ENCODE data around the gene PDS5B. TPM values are rescaled to one million over a fixed set of nuclear protein-coding genes. Genes with fewer than 3 reads are reported as not detected.

Gene PDS5B
- total RNA-seq, 2 donors from 2014 or later, result 44.0 to 47.1 TPM

- DNase-seq (ENCODE audit: low spot score), result no peak
- Histone ChIP-seq H3K4me1 (ENCODE audit: control insufficient read depth in 1 of 2, low read depth in 2 of 2) (peaks cover under 1 to 12% of the 10 kb centered on the region in 2 donors), H3K36me3 (no peaks in the 10 kb centered on the region), H3K27ac (no peak overlapping the region), H3K9me3 (no peaks in the 10 kb centered on the region), H3K4me3 (no peak overlapping the region), H3K27me3 (replicated peaks; ENCODE audit: insufficient read depth) (no peaks in the 10 kb centered on the region)
- ATAC-seq (ENCODE audit: insufficient number of reproducible peaks, low FRiP score, low read depth), result no peak
- TF ChIP-seq CTCF (IDR thresholded peaks at IDR 0.05), result no peak
Measured at GRCh38 chr13:32642858-32643257, 56.6 kb downstream of the PDS5B start.

- H3K36me3 ChIP-seq, result no peaks in the 10 kb centered on the region
Measured at GRCh38 chr13:32645854-32646253, 59.6 kb downstream of the PDS5B start.

GRCh38 chr13:32647926-32648325 lies 61.7 kb downstream of the PDS5B start:
- Histone ChIP-seq H3K27ac (no peak overlapping the region), H3K4me3 (no peak overlapping the region), H3K27me3 (replicated peaks; ENCODE audit: insufficient read depth) (no peaks in the 10 kb centered on the region), H3K9me3 (no peaks in the 10 kb centered on the region), H3K36me3 (no peaks in the 10 kb centered on the region), H3K4me1 (ENCODE audit: control insufficient read depth in 1 of 2, low read depth in 2 of 2) (peaks cover 20 to 25% of the 10 kb centered on the region in 2 donors)
- DNase-seq (ENCODE audit: low spot score), result no peak
- no peak for ATAC-seq (ENCODE audit: insufficient number of reproducible peaks, low FRiP score, low read depth)
- no peak for TF ChIP-seq CTCF (IDR thresholded peaks at IDR 0.05)

More at GRCh38 chr13:32645854-32646253, 59.6 kb downstream of the PDS5B start:
- no peak overlapping the region for H3K27ac ChIP-seq
- H3K27me3 ChIP-seq (replicated peaks; ENCODE audit: insufficient read depth), result no peaks in the 10 kb centered on the region
- H3K4me3 ChIP-seq, result no peak overlapping the region
- no peak for TF ChIP-seq CTCF (IDR thresholded peaks at IDR 0.05)
- H3K9me3 ChIP-seq, result no peaks in the 10 kb centered on the region
- DNase-seq (ENCODE audit: low spot score) (no peak), ATAC-seq (ENCODE audit: insufficient number of reproducible peaks, low FRiP score, low read depth) (no peak)
- H3K4me1 ChIP-seq (ENCODE audit: control insufficient read depth in 1 of 2, low read depth in 2 of 2), result peaks cover 10 to 20% of the 10 kb centered on the region in 2 donors

GRCh38 chr13:32650705-32651311 lies 64.6 kb downstream of the PDS5B start:
- DNase-seq (ENCODE audit: low spot score) (no peak), ATAC-seq (ENCODE audit: insufficient number of reproducible peaks, low FRiP score, low read depth) (no peak)
- Histone ChIP-seq H3K27ac (no peak overlapping the region), H3K9me3 (no peaks in the 10 kb centered on the region), H3K4me1 (ENCODE audit: control insufficient read depth in 1 of 2, low read depth in 2 of 2) (peaks cover 20 to 25% of the 10 kb centered on the region in 2 donors), H3K27me3 (replicated peaks; ENCODE audit: insufficient read depth) (no peaks in the 10 kb centered on the region), H3K4me3 (no peak overlapping the region), H3K36me3 (no peaks in the 10 kb centered on the region)
- peak; percentile 48 for TF ChIP-seq CTCF (IDR thresholded peaks at IDR 0.05)

GRCh38 chr13:32657309-32657708 lies 71.1 kb downstream of the PDS5B start:
- Histone ChIP-seq H3K4me3 (no peak overlapping the region), H3K4me1 (ENCODE audit: control insufficient read depth in 1 of 2, low read depth in 2 of 2) (peaks cover 0 to 14% of the 10 kb centered on the region in 2 donors), H3K9me3 (no peaks in the 10 kb centered on the region), H3K36me3 (no peaks in the 10 kb centered on the region), H3K27me3 (replicated peaks; ENCODE audit: insufficient read depth) (no peaks in the 10 kb centered on the region), H3K27ac (no peak overlapping the region)
- DNase-seq (ENCODE audit: low spot score), result no peak
- TF ChIP-seq CTCF (IDR thresholded peaks at IDR 0.05), result no peak
- ATAC-seq (ENCODE audit: insufficient number of reproducible peaks, low FRiP score, low read depth), result no peak
